Measurements from ENCODE around the gene SERPINB13. TPM values are rescaled to one million over a fixed set of nuclear protein-coding genes. Genes with fewer than 3 reads are reported as not detected.

SERPINB13 gene
- polyA plus RNA-seq, 2 of the 4 experiments (the other 2 are of a cell fraction) = not detected

GRCh38 chr18:63613420-63613819 lies 26.3 kb downstream of the SERPINB13 start:
- Histone ChIP-seq H3K4me2 (no peak overlapping the region), H3K27ac (no peak overlapping the region), H3K4me1 (no peaks in the 10 kb centered on the region), H3K4me3 (no peak overlapping the region), H3K9me3 (no peaks in the 10 kb centered on the region)
- 26% methylated on average over 4 of the region's 4 CpGs for WGBS (ENCODE audit: missing lambda C conversion rate)
- no peak for DNase-seq (ENCODE audit: low read depth in 1 of 2, low spot score in 1 of 2)
- FAIRE-seq = no peak
- POLR2A ChIA-PET = no interaction called here
- TF ChIP-seq HOXA7 (CRISPR knock-in tag; IDR thresholded peaks at IDR 0.05) = no peak
- ATAC-seq = no peak
- CTCF ChIA-PET = no interaction called here

GRCh38 chr18:63617049-63617914 lies 30.1 kb downstream of the SERPINB13 start:
- ChIA-PET POLR2A (no interaction called here), CTCF (no interaction called here)
- no peak for DNase-seq (ENCODE audit: low read depth in 1 of 2, low spot score in 1 of 2)
- Histone ChIP-seq H3K4me2 (no peak overlapping the region), H3K4me1 (no peaks in the 10 kb centered on the region), H3K4me3 (no peak overlapping the region), H3K9me3 (no peaks in the 10 kb centered on the region), H3K27ac (no peak overlapping the region)
- no peak for FAIRE-seq
- WGBS (ENCODE audit: missing lambda C conversion rate) = 47% methylated on average over 3 of the region's 3 CpGs
- no peak for ATAC-seq
- no peak for TF ChIP-seq ZFP36 (IDR thresholded peaks at IDR 0.05; ENCODE audit: borderline replicate concordance, partially characterized antibody)
- no peak for TF ChIP-seq BCL3 (IDR thresholded peaks at IDR 0.05)
- no peak for TF ChIP-seq E2F6 (IDR thresholded peaks at IDR 0.05; ENCODE audit: borderline replicate concordance, low read depth)
- no peak for TF ChIP-seq TFCP2L1 (CRISPR knock-in tag; IDR thresholded peaks at IDR 0.05)
- no peak for TF ChIP-seq FOSL2 (IDR thresholded peaks at IDR 0.05)
- no peak for TF ChIP-seq FOSL2 (CRISPR knock-in tag; IDR thresholded peaks at IDR 0.05)
- no peak for TF ChIP-seq ZNF302 (CRISPR knock-in tag; IDR thresholded peaks at IDR 0.05)
- no peak for TF ChIP-seq NR3C1 (IDR thresholded peaks at IDR 0.05)
- no peak for TF ChIP-seq ZC3H11A (IDR thresholded peaks at IDR 0.05)
- no peak for TF ChIP-seq SREBF2 (IDR thresholded peaks at IDR 0.05)
- TF ChIP-seq JUNB (IDR thresholded peaks at IDR 0.05) = no peak
- TF ChIP-seq NFE2L2 (conservative IDR thresholded peaks at IDR 0.05; ENCODE audit: low read length) = no peak
- TF ChIP-seq HOXB13 (CRISPR knock-in tag; IDR thresholded peaks at IDR 0.05; ENCODE audit: low read depth) = no peak
- TF ChIP-seq POLR2A (IDR thresholded peaks at IDR 0.05; ENCODE audit: low read length) = no peak
- no peak for TF ChIP-seq FOSB (CRISPR knock-in tag; IDR thresholded peaks at IDR 0.05)
- no peak for TF ChIP-seq ZSCAN20 (CRISPR knock-in tag; IDR thresholded peaks at IDR 0.05)
- no peak for TF ChIP-seq HEYL (CRISPR knock-in tag; IDR thresholded peaks at IDR 0.05)
- no peak for TF ChIP-seq USF2 (IDR thresholded peaks at IDR 0.05)
- TF ChIP-seq HES2 (IDR thresholded peaks at IDR 0.05) = no peak
- no peak for TF ChIP-seq EHMT2 (IDR thresholded peaks at IDR 0.05; ENCODE audit: low read depth)
- no peak for TF ChIP-seq MAZ (IDR thresholded peaks at IDR 0.05; ENCODE audit: borderline replicate concordance, low read depth, low read length)

GRCh38 chr18:63617915-63618234 lies 30.7 kb downstream of the SERPINB13 start:
- Histone ChIP-seq H3K27ac (no peak overlapping the region), H3K4me1 (no peaks in the 10 kb centered on the region), H3K4me3 (no peak overlapping the region), H3K9me3 (no peaks in the 10 kb centered on the region), H3K4me2 (no peak overlapping the region)
- ChIA-PET POLR2A (no interaction called here), CTCF (no interaction called here)
- DNase-seq (ENCODE audit: low read depth in 1 of 2, low spot score in 1 of 2) (no peak), FAIRE-seq (no peak), ATAC-seq (no peak)
- 61% methylated on average over 2 of the region's 2 CpGs for WGBS (ENCODE audit: missing lambda C conversion rate)
- TF ChIP-seq SREBF2 (IDR thresholded peaks at IDR 0.05) (no peak), ZSCAN20 (CRISPR knock-in tag; IDR thresholded peaks at IDR 0.05) (no peak), HOXA7 (CRISPR knock-in tag; IDR thresholded peaks at IDR 0.05) (no peak), CBX8 (IDR thresholded peaks at IDR 0.05) (no peak), NFE2L2 (conservative IDR thresholded peaks at IDR 0.05; ENCODE audit: low read length) (no peak), FOSL2 (IDR thresholded peaks at IDR 0.05) (no peak), FOSL2 (CRISPR knock-in tag; IDR thresholded peaks at IDR 0.05) (no peak), PHF8 (IDR thresholded peaks at IDR 0.05; ENCODE audit: borderline replicate concordance, low read depth) (no peak), KDM1A (IDR thresholded peaks at IDR 0.05; ENCODE audit: low read depth) (no peak), EHF (CRISPR knock-in tag; IDR thresholded peaks at IDR 0.05) (no peak), RARB (CRISPR knock-in tag; IDR thresholded peaks at IDR 0.05) (no peak), BHLHE40 (IDR thresholded peaks at IDR 0.05; ENCODE audit: low read depth, low read length) (no peak), EP300 (IDR thresholded peaks at IDR 0.05) (no peak), MYC (IDR thresholded peaks at IDR 0.05; ENCODE audit: borderline replicate concordance, low read length) (no peak), MAZ (IDR thresholded peaks at IDR 0.05; ENCODE audit: borderline replicate concordance, low read depth, low read length) (no peak), GATA3 (IDR thresholded peaks at IDR 0.05; ENCODE audit: borderline replicate concordance) (no peak)
